Right lobe of liver (tissue), 6 donors: ENCODE measurements around the gene LGI2. TPM values are rescaled to one million over a fixed set of nuclear protein-coding genes. Genes with fewer than 3 reads are reported as not detected.
"Not testable (repeated sequence)": the region's sequence is repeated elsewhere in the genome, so short reads cannot be mapped to it uniquely, and the experiment has no call there.

Experiments
- ATAC-seq, 4 donors: fragments of 200-7000 bp; cut with Tn5 transposase; one replicate each; pipeline ENCODE4 v1.9.1; 2020; ENCODE audit warnings: mild to moderate bottlenecking in 4 of 4, moderate library complexity in 4 of 4
- DNase-seq, 3 donors: peaks; one replicate each; pipeline ENCODE4 v3.0.0-alpha.2; 2020
- H3K27ac ChIP-seq, 3 donors: fragments of 200-600 bp; one replicate each; pipeline ENCODE4 v1.8.0; 2022
- H3K27me3 ChIP-seq, 2 donors: fragments of 200-600 bp; one replicate each; pipeline ENCODE4 v1.8.0; 2022
- H3K36me3 ChIP-seq, 4 donors: fragments of 200-600 bp; sonication (generic) in 1 of 4; one replicate each; pipeline versions ENCODE4 v1.5.1 to v1.8.0; 2017 to 2022; ENCODE audit warnings: control low read depth in 1 of 4
- H3K4me1 ChIP-seq, 4 donors: fragments of 200-600 bp; sonication (generic) in 1 of 4; one replicate each; pipeline versions ENCODE4 v1.5.1 to v1.8.0; 2017 to 2022; ENCODE audit warnings: control low read depth in 1 of 4
- H3K4me3 ChIP-seq, 3 donors: fragments of 200-600 bp; one replicate each; pipeline ENCODE4 v1.8.0; 2022
- H3K9me3 ChIP-seq, 4 donors: fragments of 200-600 bp; sonication (generic) in 1 of 4; one replicate each; pipeline versions ENCODE4 v1.5.1 to v1.8.0; 2017 to 2022; ENCODE audit warnings: control low read depth in 1 of 4
- CTCF ChIP-seq, 4 donors: fragments of 200-600 bp in 3 of 4; fragments of 450-650 bp in 1 of 4; IDR thresholded peaks; one replicate each; pipeline versions ENCODE4 v1.5.1 to v1.8.0; 2016 to 2022; ENCODE audit warnings: antibody characterized with exemption in 4 of 4, mild to moderate bottlenecking in 2 of 4
- POLR2A ChIP-seq: fragments of 450-650 bp; IDR thresholded peaks from one replicate; pipeline ENCODE4 v1.6.1; 2017; ENCODE audit warnings: antibody characterized with exemption, mild to moderate bottlenecking
- WGBS: methylation state at CpG from one replicate; pipeline ENCODE4 v1.1.6; 2018; ENCODE audit warnings: low coverage, low lambda C conversion rate; ENCODE audit not compliant: insufficient coverage; ENCODE audit errors: missing lambda C conversion rate; 5-methylcytosine and 5-hydroxymethylcytosine counted together
- intact Hi-C, 2 donors: fragments of 100-400 bp; cut with DNase I; formaldehyde crosslinking; loops; one replicate each; pipeline versions ENCODE4 v1.11.2 to v1.14.1; 2022
- total RNA-seq, 6 experiments: library from RNA; depleted of rRNA in 2 of 6; stranded (reverse); fragments of >200 nt in 2 of 6; fragmentation: NEBNext Ultra II Directional in 3 of 6; extraction: Animal tissue kit (Norgen Biotek cat#: 25700) in 3 of 6; gene quantifications; one replicate each; pipeline versions ENCODE4 v1.1.0 to v1.2.4, GENCODE V29; 2016 to 2023
- donor health status: DM: no; HTN: yes; CAD: no.
- donor health status: DM: no; HTN: no; CAD: no.
- donor health status: DM: no; HTN: no; CAD: no.
- donor health status: DM: no; HTN: yes; CAD: no.
- donor health status: DM: no; HTN: yes; CAD: no.

The LGI2 gene
- total RNA-seq, 6 experiments from 2014 or later = 0.05 to 0.38 (median 0.22) TPM; not detected in 2

DNA sequence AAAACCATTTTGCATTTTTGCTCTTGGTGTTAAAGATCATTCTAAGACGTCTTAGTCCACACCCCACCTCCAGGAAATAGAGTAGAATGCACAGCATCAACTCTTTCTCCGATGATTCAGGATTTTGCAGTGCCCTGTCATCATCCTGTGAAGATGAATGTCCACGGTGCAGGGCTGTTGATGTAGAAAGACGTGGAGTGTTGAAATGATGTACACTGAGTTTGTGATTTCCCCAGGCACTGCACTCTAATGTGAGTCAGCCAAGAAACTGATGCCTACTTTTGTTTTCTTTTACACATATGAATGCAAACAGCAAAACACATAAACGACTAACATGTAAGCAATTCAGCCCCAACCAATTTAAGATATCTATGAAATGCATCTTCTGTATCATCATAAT, 10.5 kb downstream of the LGI2 start:
- Histone ChIP-seq H3K27me3 (no peaks in the 10 kb centered on the region), H3K4me3 (no peak overlapping the region), H3K36me3 (no peaks in the 10 kb centered on the region), H3K4me1 (no peaks in the 10 kb centered on the region), H3K27ac (no peak overlapping the region), H3K9me3 (no peaks in the 10 kb centered on the region)
- 48% methylated on average over 5 of the region's 5 CpGs for WGBS
- ATAC-seq (no peak), DNase-seq (no peak)
- intact Hi-C loops = no loop called here
- TF ChIP-seq POLR2A = no peak
- TF ChIP-seq CTCF (IDR thresholded peaks at IDR 0.05) = no peak

- Histone ChIP-seq H3K36me3 (no peaks in the 10 kb centered on the region), H3K27me3 (no peaks in the 10 kb centered on the region), H3K27ac (no peak overlapping the region), H3K4me3 (no peak overlapping the region), H3K4me1 (no peaks in the 10 kb centered on the region), H3K9me3 (no peaks in the 10 kb centered on the region)
- DNase-seq (no peak), ATAC-seq (no peak)
- TF ChIP-seq CTCF (IDR thresholded peaks at IDR 0.05) = no peak
- no peak for TF ChIP-seq POLR2A
- 53% methylated on average over 2 of the region's 2 CpGs for WGBS
- intact Hi-C loops = no loop called here
Measured at GRCh38 chr4:25019501-25019900, 11.2 kb downstream of the LGI2 start.

GRCh38 chr4:25015012-25015411, 15.7 kb downstream of the LGI2 start:
- ATAC-seq = no peak
- Histone ChIP-seq H3K4me1 (no peaks in the 10 kb centered on the region), H3K36me3 (no peaks in the 10 kb centered on the region), H3K9me3 (no peaks in the 10 kb centered on the region), H3K27me3 (no peaks in the 10 kb centered on the region), H3K27ac (no peak overlapping the region), H3K4me3 (no peak overlapping the region)
- no peak for DNase-seq
- intact Hi-C loops = no loop called here
- TF ChIP-seq POLR2A (no peak), CTCF (IDR thresholded peaks at IDR 0.05) (no peak)
- WGBS = 63% methylated on average over 3 of the region's 3 CpGs

DNA sequence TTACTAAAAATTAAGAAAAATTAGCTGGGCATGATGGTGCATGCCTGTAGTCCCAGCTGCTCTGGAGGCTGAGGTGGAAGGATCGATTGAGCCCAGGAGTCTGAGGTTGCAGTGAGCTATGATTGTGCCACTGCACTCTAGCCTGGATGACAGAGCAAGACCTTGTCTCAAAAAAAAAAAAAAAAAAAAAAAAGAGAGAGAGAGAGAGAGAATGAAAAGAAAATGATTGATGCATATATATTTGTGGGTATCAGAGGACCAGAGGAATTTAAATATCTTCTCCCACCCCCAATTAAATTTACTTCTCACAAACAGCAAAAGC, 16.1 kb downstream of the LGI2 start:
- DNase-seq, intact Hi-C loops, H3K4me1 ChIP-seq, H3K27me3 ChIP-seq, ATAC-seq, H3K27ac ChIP-seq, H3K36me3 ChIP-seq, H3K9me3 ChIP-seq, H3K4me3 ChIP-seq: not testable (repeated sequence)
- WGBS = 75% methylated on average over 1 of the region's 1 CpG

DNA sequence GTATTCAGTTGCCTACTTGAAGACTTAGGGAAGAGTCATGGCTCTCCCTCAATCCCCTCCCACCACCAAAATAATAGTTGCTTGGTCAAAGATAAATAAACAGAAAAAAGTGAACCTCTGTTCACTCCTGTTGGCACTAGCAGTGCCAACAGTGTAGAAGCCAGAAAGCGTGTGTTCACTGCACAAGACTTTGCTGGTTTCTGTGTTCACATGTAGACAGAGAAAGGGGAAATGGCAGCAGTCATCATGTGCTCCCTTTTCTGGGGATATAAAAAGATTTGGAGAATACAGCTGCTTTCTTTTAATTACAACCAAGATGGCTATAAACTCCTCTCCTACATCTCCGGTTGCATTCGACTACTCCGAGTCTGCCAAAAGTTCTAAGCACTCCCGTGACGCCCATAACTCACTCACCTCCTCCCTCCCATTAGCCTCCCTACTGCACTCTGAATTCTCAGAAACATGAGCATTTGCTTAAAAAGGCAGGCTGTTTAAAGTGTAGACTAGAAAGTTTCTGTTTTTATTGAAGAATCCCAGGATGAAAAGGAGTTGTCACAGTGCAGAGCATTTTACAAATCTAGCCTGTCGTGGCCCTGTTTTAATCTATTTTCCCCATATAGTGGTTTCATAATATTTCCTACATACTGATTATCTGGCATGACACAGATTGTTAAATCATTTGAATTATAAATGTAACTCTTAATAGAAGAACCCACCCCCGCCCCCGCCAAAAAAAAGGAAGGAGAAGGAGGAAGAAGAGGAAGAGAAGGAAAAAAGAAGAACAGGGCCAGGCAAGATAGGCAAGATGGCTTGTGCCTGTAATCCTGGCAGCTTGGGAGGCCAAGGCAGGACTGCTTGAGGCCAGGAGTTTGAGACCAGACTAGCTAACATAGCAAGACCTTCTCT, 16.7 kb downstream of the LGI2 start:
- no peaks in the 10 kb centered on the region for H3K27me3 ChIP-seq
- ATAC-seq = peak in 1 of 4 donors; percentile 42
- WGBS = 76% methylated on average over 9 of the region's 9 CpGs
- H3K4me3 ChIP-seq = no peak overlapping the region
- no peaks in the 10 kb centered on the region for H3K36me3 ChIP-seq
- intact Hi-C loops = no loop called here
- H3K4me1 ChIP-seq = no peaks in the 10 kb centered on the region
- H3K9me3 ChIP-seq = no peaks in the 10 kb centered on the region
- TF ChIP-seq POLR2A (no peak), CTCF (IDR thresholded peaks at IDR 0.05) (no peak)
- no peak overlapping the region for H3K27ac ChIP-seq
- DNase-seq = no peak
